ENCODE measurements around the gene CPTP. TPM values are rescaled to one million over a fixed set of nuclear protein-coding genes. Genes with fewer than 3 reads are reported as not detected.

CPTP gene
- total and polyA plus RNA-seq, 2 donors (not counting 1 experiment from before 2014, with no cell fraction given): 17.1 to 18.8 TPM

GRCh38 chr1:1342584-1343115 is 18.0 kb downstream of the CPTP start:
- TF ChIP-seq EZH2 (IDR thresholded peaks at IDR 0.05; ENCODE audit: borderline replicate concordance, insufficient read depth, low read depth, low read length, poor library complexity, severe bottlenecking): no peak
- TF ChIP-seq CTCF (IDR thresholded peaks at IDR 0.05): no peak
- Mint-ChIP-seq H3K9me3 (ENCODE audit: insufficient read depth) (no peaks in the 10 kb centered on the region), H3K4me3 (no peak overlapping the region), H3K27me3 (no peaks in the 10 kb centered on the region), H3K27ac (no peak overlapping the region), H3K4me1 (peaks cover 9% of the 10 kb centered on the region)
- no peak overlapping the region for H3K4me3 ChIP-seq (ENCODE audit: control extremely low read depth in 1 of 5, extremely low read depth in 1 of 5, insufficient read depth in 1 of 5, low read depth in 2 of 5, low read length in 4 of 5)
- H3K4me2 ChIP-seq (replicated peaks; ENCODE audit: low read depth, low read length, poor library complexity, severe bottlenecking): no peak overlapping the region
- H3K27me3 ChIP-seq (replicated peaks in 1 of 4; ENCODE audit: control extremely low read depth in 1 of 4, control insufficient read depth in 3 of 4, insufficient read depth in 4 of 4, low read length in 3 of 4): no peaks in the 10 kb centered on the region
- no peak overlapping the region for H2AFZ ChIP-seq (ENCODE audit: insufficient read depth, low read depth, low read length, poor library complexity, severe bottlenecking)
- no peak overlapping the region for H3K9ac ChIP-seq (ENCODE audit: low read length)
- ChIA-PET CTCF (no interaction called here), POLR2A (no interaction called here)
- intact Hi-C loops (cut with micrococcal nuclease): no loop called here
- H3K36me3 ChIP-seq (replicated peaks in 1 of 2; ENCODE audit: control extremely low read depth in 1 of 2, control insufficient read depth in 1 of 2, extremely low read depth in 1 of 2, insufficient read depth in 2 of 2, low read length in 1 of 2): peaks cover 0 to 12% of the 10 kb centered on the region in 2 experiments
- 87% methylated on average over 12 of the region's 18 CpGs for WGBS (ENCODE audit: insufficient coverage)
- DNase-seq (no peak), ATAC-seq (ENCODE audit: low read depth) (no peak)
- H3K79me2 ChIP-seq (ENCODE audit: control insufficient read depth, insufficient read depth, low read length): peaks cover 25% of the 10 kb centered on the region
- H3K4me1 ChIP-seq (ENCODE audit: control insufficient read depth in 2 of 2, insufficient read depth in 2 of 2, low read length in 2 of 2): peaks cover 0 to 5% of the 10 kb centered on the region in 2 donors
- peaks cover 41% of the 10 kb centered on the region for H4K20me1 ChIP-seq (ENCODE audit: control insufficient read depth, insufficient read depth, low read length, poor library complexity, severe bottlenecking)
- no peak overlapping the region for H3K27ac ChIP-seq (ENCODE audit: low read length in 2 of 2)
- peaks cover 0 to 7% (median 0%) of the 10 kb centered on the region in 3 donors for H3K9me3 ChIP-seq (ENCODE audit: control extremely low read depth in 1 of 3, control insufficient read depth in 2 of 3, insufficient read depth in 1 of 3, low read length in 2 of 3)

- TF ChIP-seq CTCF (IDR thresholded peaks at IDR 0.05): no peak
- TF ChIP-seq EZH2 (IDR thresholded peaks at IDR 0.05; ENCODE audit: borderline replicate concordance, insufficient read depth, low read depth, low read length, poor library complexity, severe bottlenecking): no peak
- H3K27ac Mint-ChIP-seq: no peak overlapping the region
- H2AFZ ChIP-seq (ENCODE audit: insufficient read depth, low read depth, low read length, poor library complexity, severe bottlenecking): no peak overlapping the region
- DNase-seq: no peak
- ChIA-PET POLR2A (no interaction called here), CTCF (interaction anchor here (0.6 kb wide), 1 partner anchor 338 kb away, joined by 4 read pairs; no protein-coding TSS in a partner anchor)
- peaks cover 0 to 7% (median 0%) of the 10 kb centered on the region in 3 donors for H3K9me3 ChIP-seq (ENCODE audit: control extremely low read depth in 1 of 3, control insufficient read depth in 2 of 3, insufficient read depth in 1 of 3, low read length in 2 of 3)
- H3K4me2 ChIP-seq (replicated peaks; ENCODE audit: low read depth, low read length, poor library complexity, severe bottlenecking): no peak overlapping the region
- no peak overlapping the region for H3K27ac ChIP-seq (ENCODE audit: low read length in 2 of 2)
- peaks cover 6 to 13% of the 10 kb centered on the region in 2 donors for H3K4me1 ChIP-seq (ENCODE audit: control insufficient read depth in 2 of 2, insufficient read depth in 2 of 2, low read length in 2 of 2)
- peaks cover 41% of the 10 kb centered on the region for H4K20me1 ChIP-seq (ENCODE audit: control insufficient read depth, insufficient read depth, low read length, poor library complexity, severe bottlenecking)
- peaks cover 0 to 5% of the 10 kb centered on the region in 2 experiments for H3K36me3 ChIP-seq (replicated peaks in 1 of 2; ENCODE audit: control extremely low read depth in 1 of 2, control insufficient read depth in 1 of 2, extremely low read depth in 1 of 2, insufficient read depth in 2 of 2, low read length in 1 of 2)
- WGBS (ENCODE audit: insufficient coverage): 93% methylated on average over 24 of the region's 24 CpGs
- H3K9ac ChIP-seq (ENCODE audit: low read length): no peak overlapping the region
- H3K79me2 ChIP-seq (ENCODE audit: control insufficient read depth, insufficient read depth, low read length): peaks cover 34% of the 10 kb centered on the region
- H3K27me3 Mint-ChIP-seq: no peaks in the 10 kb centered on the region
- intact Hi-C loops (cut with micrococcal nuclease): no loop called here
- no peaks in the 10 kb centered on the region for H3K27me3 ChIP-seq (replicated peaks in 1 of 4; ENCODE audit: control extremely low read depth in 1 of 4, control insufficient read depth in 3 of 4, insufficient read depth in 4 of 4, low read length in 3 of 4)
- no peaks in the 10 kb centered on the region for H3K9me3 Mint-ChIP-seq (ENCODE audit: insufficient read depth)
- H3K4me3 Mint-ChIP-seq: no peak overlapping the region
- H3K4me3 ChIP-seq (ENCODE audit: control extremely low read depth in 1 of 5, extremely low read depth in 1 of 5, insufficient read depth in 1 of 5, low read depth in 2 of 5, low read length in 4 of 5): no peak overlapping the region
- H3K4me1 Mint-ChIP-seq: peaks cover 15% of the 10 kb centered on the region
- ATAC-seq (ENCODE audit: low read depth): no peak
Observed at GRCh38 chr1:1343811-1344421, 19.3 kb downstream of the CPTP start.
